HUES48 (cell line): ENCODE results near the gene GATD1.

ENCODE experiments used
- H3K27ac ChIP-seq: one replicate; pipeline ENCODE4 v1.7.0; 2013; ENCODE audit warnings: low read depth, low read length, inconsistent platforms
- H3K27me3 ChIP-seq: 2 replicates; pipeline ENCODE4 v1.6.1; 2013; ENCODE audit warnings: mild to moderate bottlenecking, low read length; ENCODE audit not compliant: control insufficient read depth, insufficient read depth
- H3K36me3 ChIP-seq: 2 replicates; pipeline ENCODE4 v1.6.1; 2013; ENCODE audit warnings: low read length; ENCODE audit not compliant: control insufficient read depth, insufficient read depth
- H3K4me1 ChIP-seq: 2 replicates; pipeline ENCODE4 v1.6.1; 2013; ENCODE audit warnings: mild to moderate bottlenecking, low read length; ENCODE audit not compliant: control insufficient read depth, insufficient read depth
- H3K4me3 ChIP-seq: 2 replicates; pipeline ENCODE4 v1.5.1; 2013; ENCODE audit warnings: mild to moderate bottlenecking, low read depth, low read length
- H3K9ac ChIP-seq: 2 replicates; pipeline ENCODE4 v1.6.1; 2013; ENCODE audit warnings: mild to moderate bottlenecking, low read depth, low read length, moderate library complexity
- H3K9me3 ChIP-seq: 2 replicates; pipeline ENCODE4 v1.6.1; 2013; ENCODE audit warnings: low read length; ENCODE audit not compliant: control insufficient read depth, insufficient read depth

The GATD1 gene

GRCh38 chr11:800473-800872 is 23.2 kb upstream of the GATD1 start:
- Histone ChIP-seq H3K9me3 (no peaks in the 10 kb centered on the region), H3K36me3 (peaks cover 40% of the 10 kb centered on the region), H3K9ac (no peak overlapping the region), H3K27ac (no peak overlapping the region), H3K27me3 (no peaks in the 10 kb centered on the region), H3K4me1 (peaks cover 18% of the 10 kb centered on the region), H3K4me3 (no peak overlapping the region)

- no peak overlapping the region for H3K9ac ChIP-seq
- H3K36me3 ChIP-seq: peaks cover 40% of the 10 kb centered on the region
- H3K9me3 ChIP-seq: no peaks in the 10 kb centered on the region
- H3K4me1 ChIP-seq: peaks cover 17% of the 10 kb centered on the region
- H3K4me3 ChIP-seq: no peak overlapping the region
- H3K27me3 ChIP-seq: no peaks in the 10 kb centered on the region
- H3K27ac ChIP-seq: no peak overlapping the region
Observed at GRCh38 chr11:799641-800316, 22.5 kb upstream of the GATD1 start.

- Histone ChIP-seq H3K9me3 (no peaks in the 10 kb centered on the region), H3K4me3 (peak within 1 kb of the TSS; percentile 87), H3K9ac (peak within 1 kb of the TSS; percentile 77), H3K27ac (peak within 1 kb of the TSS; percentile 89), H3K27me3 (no peaks in the 10 kb centered on the region), H3K4me1 (peaks cover 13% of the 10 kb centered on the region), H3K36me3 (peaks cover 55% of the 10 kb centered on the region)
Observed at GRCh38 chr11:798093-798713, 20.9 kb upstream of the GATD1 start, which contains the start of gene SLC25A22. Gene SLC25A22 (minus strand): TSS chr11:798281. CDS start chr11:795006, 3,275 bp downstream.

- peaks cover 54% of the 10 kb centered on the region for H3K36me3 ChIP-seq
- H3K27ac ChIP-seq: peak overlapping the region; percentile 89
- peak overlapping the region; percentile 77 for H3K9ac ChIP-seq
- H3K4me3 ChIP-seq: peak overlapping the region; percentile 87
- peaks cover 13% of the 10 kb centered on the region for H3K4me1 ChIP-seq
- no peaks in the 10 kb centered on the region for H3K27me3 ChIP-seq
- no peaks in the 10 kb centered on the region for H3K9me3 ChIP-seq
Observed at GRCh38 chr11:797296-798092, 20.2 kb upstream of the GATD1 start.

GRCh38 chr11:796565-797295 is 19.4 kb upstream of the GATD1 start:
- Histone ChIP-seq H3K36me3 (peaks cover 54% of the 10 kb centered on the region), H3K9ac (no peak overlapping the region), H3K9me3 (no peaks in the 10 kb centered on the region), H3K27me3 (no peaks in the 10 kb centered on the region), H3K4me3 (peak overlapping the region; percentile 87), H3K27ac (peak overlapping the region; percentile 89), H3K4me1 (peaks cover 13% of the 10 kb centered on the region)

- H3K4me3 ChIP-seq: no peak overlapping the region; the same call in 1 of the 2 replicates
- peak overlapping the region; percentile 89 for H3K27ac ChIP-seq
- H3K4me1 ChIP-seq: peaks cover 13% of the 10 kb centered on the region
- no peak overlapping the region for H3K9ac ChIP-seq
- no peaks in the 10 kb centered on the region for H3K27me3 ChIP-seq
- peaks cover 49% of the 10 kb centered on the region for H3K36me3 ChIP-seq
- no peaks in the 10 kb centered on the region for H3K9me3 ChIP-seq
Observed at GRCh38 chr11:795634-796564, 18.6 kb upstream of the GATD1 start.

GRCh38 chr11:794766-795633 is 17.7 kb upstream of the GATD1 start:
- H3K4me1 ChIP-seq: peaks cover 13% of the 10 kb centered on the region
- H3K4me3 ChIP-seq: no peak overlapping the region
- no peaks in the 10 kb centered on the region for H3K9me3 ChIP-seq
- H3K27me3 ChIP-seq: no peaks in the 10 kb centered on the region
- no peak overlapping the region for H3K27ac ChIP-seq
- peaks cover 40% of the 10 kb centered on the region for H3K36me3 ChIP-seq
- H3K9ac ChIP-seq: no peak overlapping the region

GRCh38 chr11:794013-794765 is 16.9 kb upstream of the GATD1 start:
- H3K4me1 ChIP-seq: peaks cover 15% of the 10 kb centered on the region
- no peaks in the 10 kb centered on the region for H3K9me3 ChIP-seq
- no peak overlapping the region for H3K4me3 ChIP-seq
- H3K36me3 ChIP-seq: peaks cover 32% of the 10 kb centered on the region
- no peak overlapping the region for H3K27ac ChIP-seq
- H3K27me3 ChIP-seq: no peaks in the 10 kb centered on the region
- no peak overlapping the region for H3K9ac ChIP-seq

- H3K9me3 ChIP-seq: no peaks in the 10 kb centered on the region
- H3K4me3 ChIP-seq: no peak overlapping the region
- H3K9ac ChIP-seq: no peak overlapping the region
- H3K27me3 ChIP-seq: no peaks in the 10 kb centered on the region
- H3K36me3 ChIP-seq: peaks cover 28% of the 10 kb centered on the region
- peaks cover 18% of the 10 kb centered on the region for H3K4me1 ChIP-seq
- H3K27ac ChIP-seq: no peak overlapping the region
Observed at GRCh38 chr11:793556-793955, 16.3 kb upstream of the GATD1 start.
